Activated CD8-positive, alpha-beta memory T cell treated with anti-CD3 and anti-CD28 coated beads, Interleukin-2, amount 10 ng/mL, durations not matched to agents 7 days and 5 days (primary cell): ENCODE measurements around the gene GPC3. TPM values are rescaled to one million over a fixed set of nuclear protein-coding genes. Genes with fewer than 3 reads are reported as not detected.
"Not testable (repeated sequence)": the region's sequence is repeated elsewhere in the genome, so short reads cannot be mapped to it uniquely, and the experiment has no call there.

ENCODE experiments used
- ATAC-seq: fragments of 150-1000 bp; cut with Tn5 transposase; one replicate; pipeline ENCODE4 v1.10.0; 2021; ENCODE audit warnings: moderate library complexity
- CTCF ChIA-PET: fragments of 350-600 bp; sonication (Branson Sonifier 250); formaldehyde crosslinking; loops from one replicate; lab custom pipeline; 2021; ENCODE audit warnings: antibody characterized with exemption; lab: Charles Lee
- DNase-seq: peaks from one replicate; pipeline ENCODE4 v3.0.0-alpha.2; 2020
- H3K27ac Mint-ChIP-seq: one replicate; pipeline ENCODE4 v1.8.0; 2021; ENCODE audit warnings: mild to moderate bottlenecking, mixed read lengths
- H3K27me3 Mint-ChIP-seq: one replicate; pipeline ENCODE4 v1.8.0; 2021; ENCODE audit warnings: mixed read lengths
- H3K36me3 Mint-ChIP-seq: one replicate; pipeline ENCODE4 v1.8.0; 2021; ENCODE audit warnings: mild to moderate bottlenecking, mixed read lengths
- H3K4me1 Mint-ChIP-seq: one replicate; pipeline ENCODE4 v1.8.0; 2021; ENCODE audit warnings: mixed read lengths
- H3K4me3 Mint-ChIP-seq: one replicate; pipeline ENCODE4 v1.8.0; 2021; ENCODE audit warnings: mild to moderate bottlenecking, moderate library complexity, mixed read lengths
- H3K9me3 Mint-ChIP-seq: one replicate; pipeline ENCODE4 v1.8.0; 2022; ENCODE audit warnings: low read depth, mixed read lengths
- total RNA-seq, 2 experiments: library from RNA; stranded (reverse); gene quantifications; one replicate each; pipeline ENCODE4 v1.2.3, GENCODE V29; 2021

The GPC3 gene
- total RNA-seq, 2 experiments from 2014 or later: not detected

DNA sequence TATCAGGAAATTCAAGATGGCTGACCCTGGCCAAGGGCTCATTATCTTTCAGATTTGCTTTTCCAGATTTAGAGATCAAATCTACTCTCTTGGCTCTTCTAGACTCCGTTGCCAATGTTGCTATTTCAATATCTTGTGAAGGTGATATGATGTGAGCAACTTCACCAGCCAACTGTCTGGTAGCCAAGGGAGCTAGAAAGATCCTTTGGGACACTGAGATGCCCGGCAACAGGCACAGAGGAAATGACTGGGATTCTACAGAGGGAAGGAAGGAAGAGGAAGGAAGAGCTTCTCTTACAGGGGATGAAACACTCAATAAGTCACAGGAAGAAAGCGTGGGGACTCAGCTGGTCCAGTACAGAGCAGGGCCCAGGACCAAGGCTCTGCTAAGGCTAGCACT is 448.3 kb downstream of the GPC3 start:
- H3K27ac Mint-ChIP-seq: no peak overlapping the region
- no peaks in the 10 kb centered on the region for H3K27me3 Mint-ChIP-seq
- no peak for ATAC-seq
- H3K36me3 Mint-ChIP-seq: no peaks in the 10 kb centered on the region
- CTCF ChIA-PET: no interaction called here
- no peaks in the 10 kb centered on the region for H3K4me1 Mint-ChIP-seq
- no peaks in the 10 kb centered on the region for H3K9me3 Mint-ChIP-seq
- H3K4me3 Mint-ChIP-seq: no peak overlapping the region
- DNase-seq: no peak

DNA sequence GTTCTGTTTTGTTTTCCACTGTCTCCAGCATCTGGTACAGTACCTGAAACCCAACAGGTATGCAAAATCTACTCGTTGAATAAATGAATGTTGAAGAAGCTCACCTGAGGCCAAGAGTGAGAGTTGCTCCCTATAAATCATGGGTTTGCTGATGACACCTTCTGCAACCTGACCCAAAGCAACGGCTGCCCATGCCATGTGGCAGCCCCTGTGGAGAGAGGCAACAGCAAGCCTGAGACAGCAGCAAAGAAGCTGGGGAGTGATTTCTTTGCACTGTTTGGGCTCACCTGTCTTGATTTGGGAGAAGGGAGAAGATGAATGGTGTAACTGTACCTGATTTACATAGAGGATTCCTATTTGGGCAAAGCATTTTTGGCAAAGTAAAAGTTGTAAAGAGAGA is 450.3 kb downstream of the GPC3 start:
- DNase-seq (no peak), ATAC-seq (no peak)
- Mint-ChIP-seq H3K36me3 (no peaks in the 10 kb centered on the region), H3K27ac (no peak overlapping the region), H3K4me3 (no peak overlapping the region), H3K4me1 (no peaks in the 10 kb centered on the region), H3K27me3 (no peaks in the 10 kb centered on the region), H3K9me3 (no peaks in the 10 kb centered on the region)
- CTCF ChIA-PET: no interaction called here

DNA sequence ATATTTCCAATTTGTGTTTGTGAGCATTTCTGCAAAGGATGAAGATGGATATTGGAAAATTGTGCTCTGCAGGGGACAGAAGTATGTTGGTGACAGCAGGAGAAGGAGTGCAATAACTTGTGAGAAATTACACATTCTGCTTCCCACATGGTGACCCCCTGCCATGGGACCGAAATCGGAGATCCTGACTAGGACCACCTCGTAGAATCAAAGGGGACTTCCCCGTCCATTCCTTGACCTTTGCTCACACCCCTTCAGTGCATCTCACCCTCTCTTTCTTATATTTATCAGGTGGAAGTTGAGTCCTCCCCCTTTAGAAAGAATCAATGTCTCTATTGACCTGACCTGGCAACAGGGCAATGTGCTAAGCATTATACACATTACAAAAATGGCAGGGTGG is 451.2 kb downstream of the GPC3 start:
- CTCF ChIA-PET: no interaction called here
- DNase-seq (no peak), ATAC-seq (no peak)
- Mint-ChIP-seq H3K4me3 (no peak overlapping the region), H3K36me3 (no peaks in the 10 kb centered on the region), H3K27me3 (no peaks in the 10 kb centered on the region), H3K4me1 (no peaks in the 10 kb centered on the region), H3K27ac (no peak overlapping the region), H3K9me3 (no peaks in the 10 kb centered on the region)

DNA sequence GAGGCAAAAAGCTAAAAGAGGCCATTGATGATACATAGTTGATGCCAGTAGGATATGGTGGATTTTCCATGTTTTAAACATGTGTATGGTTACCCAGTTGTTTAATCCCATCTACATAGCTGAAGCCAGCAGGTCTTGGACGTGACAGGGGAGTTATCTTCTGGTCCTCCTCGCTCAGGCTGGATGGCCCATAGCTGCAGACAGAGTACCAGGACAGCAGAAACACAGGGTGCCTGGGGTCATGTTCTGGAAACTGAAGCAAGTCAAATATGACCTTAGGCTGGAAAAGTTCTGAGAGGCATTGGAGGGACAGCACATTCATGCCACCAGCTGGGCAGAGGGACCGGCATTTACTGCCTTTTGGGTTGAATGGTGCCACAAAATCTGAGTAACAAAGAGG is 452.1 kb downstream of the GPC3 start:
- Mint-ChIP-seq H3K9me3 (no peaks in the 10 kb centered on the region), H3K27me3 (no peaks in the 10 kb centered on the region), H3K36me3 (no peaks in the 10 kb centered on the region), H3K27ac (no peak overlapping the region), H3K4me1 (no peaks in the 10 kb centered on the region), H3K4me3 (no peak overlapping the region)
- CTCF ChIA-PET: no interaction called here
- ATAC-seq (no peak), DNase-seq (no peak)

DNA sequence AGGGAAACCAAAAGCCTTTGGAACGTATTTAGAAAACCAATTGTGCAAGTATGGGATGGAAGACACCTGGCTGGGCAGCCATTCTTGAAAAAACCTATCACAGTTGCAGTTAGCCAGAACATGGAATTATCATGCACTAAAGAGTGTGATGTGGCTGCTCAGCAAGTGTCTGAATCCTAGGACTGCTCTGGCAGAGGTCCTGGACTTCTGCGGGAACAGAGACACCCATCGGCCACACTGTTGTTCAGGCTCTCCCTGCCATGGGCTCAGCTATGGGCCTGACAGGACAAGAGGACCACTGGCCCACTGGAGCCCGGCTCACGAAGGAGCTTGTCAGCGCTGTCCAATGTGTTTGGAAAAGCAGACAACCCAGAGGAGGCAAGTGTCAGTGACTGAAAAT is 454.4 kb downstream of the GPC3 start:
- Mint-ChIP-seq H3K4me1 (no peaks in the 10 kb centered on the region), H3K36me3 (no peaks in the 10 kb centered on the region), H3K4me3 (no peak overlapping the region), H3K9me3 (no peaks in the 10 kb centered on the region), H3K27ac (no peak overlapping the region), H3K27me3 (no peaks in the 10 kb centered on the region)
- no peak for ATAC-seq
- CTCF ChIA-PET: no interaction called here
- no peak for DNase-seq

- Mint-ChIP-seq H3K9me3 (no peaks in the 10 kb centered on the region), H3K27ac (no peak overlapping the region), H3K36me3 (no peaks in the 10 kb centered on the region), H3K4me1 (no peaks in the 10 kb centered on the region), H3K27me3 (no peaks in the 10 kb centered on the region), H3K4me3 (no peak overlapping the region)
- CTCF ChIA-PET: no interaction called here
- no peak for ATAC-seq
- DNase-seq: no peak
These were observed 455.8 kb downstream of the GPC3 start for GRCh38 chrX:133529578-133529977.

DNA sequence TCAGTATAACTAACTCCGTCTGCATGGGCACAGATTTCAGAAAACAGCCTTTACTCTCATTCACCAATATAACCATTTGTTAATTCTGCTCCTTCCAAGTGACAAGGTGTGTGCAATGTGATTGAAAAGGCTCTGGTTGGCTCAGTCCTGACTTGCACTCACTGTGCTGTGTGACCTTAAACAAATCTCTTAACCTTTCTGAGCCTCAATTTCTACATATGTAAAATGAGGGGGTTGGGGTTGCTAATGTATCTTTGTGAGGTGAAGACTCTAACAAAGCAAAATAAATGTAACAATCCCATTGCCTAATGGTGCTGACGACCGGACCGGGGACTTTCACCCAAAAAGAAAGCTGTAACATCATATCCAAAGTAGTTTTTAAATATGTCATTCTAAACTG is 457.6 kb downstream of the GPC3 start:
- Mint-ChIP-seq H3K4me3 (no peak overlapping the region), H3K27me3 (no peaks in the 10 kb centered on the region), H3K27ac (no peak overlapping the region), H3K36me3 (no peaks in the 10 kb centered on the region), H3K9me3 (no peaks in the 10 kb centered on the region), H3K4me1 (no peaks in the 10 kb centered on the region)
- CTCF ChIA-PET: no interaction called here
- ATAC-seq (no peak), DNase-seq (no peak)

DNA sequence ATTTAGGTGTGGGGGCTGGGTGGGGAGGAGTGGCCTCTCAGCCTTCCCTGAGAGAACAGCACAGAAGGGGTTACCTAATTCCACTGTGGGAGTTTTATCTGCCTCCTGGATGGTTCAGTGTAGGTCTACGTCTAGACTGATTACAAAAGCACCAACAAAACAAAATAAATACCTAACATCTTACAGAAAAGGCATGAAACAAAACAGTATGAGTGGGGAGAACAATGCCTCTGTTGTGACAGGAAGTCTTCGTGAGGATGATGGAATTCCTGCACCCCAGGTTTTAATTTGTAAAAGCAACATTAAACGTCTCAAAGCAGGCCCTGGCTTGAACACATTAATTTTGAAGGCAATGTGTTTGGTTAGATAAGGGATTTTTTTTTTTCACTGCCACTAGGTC is 458.0 kb downstream of the GPC3 start:
- CTCF ChIA-PET: no interaction called here
- Mint-ChIP-seq H3K27me3 (no peaks in the 10 kb centered on the region), H3K4me1 (no peaks in the 10 kb centered on the region), H3K4me3 (no peak overlapping the region), H3K27ac (no peak overlapping the region), H3K36me3 (no peaks in the 10 kb centered on the region), H3K9me3 (no peaks in the 10 kb centered on the region)
- DNase-seq (no peak), ATAC-seq (no peak)

GRCh38 chrX:133526773-133527172 is 458.6 kb downstream of the GPC3 start:
- H3K4me3 Mint-ChIP-seq, H3K36me3 Mint-ChIP-seq, CTCF ChIA-PET, DNase-seq, H3K9me3 Mint-ChIP-seq, H3K27ac Mint-ChIP-seq, H3K27me3 Mint-ChIP-seq, ATAC-seq, H3K4me1 Mint-ChIP-seq: not testable (repeated sequence)

DNA sequence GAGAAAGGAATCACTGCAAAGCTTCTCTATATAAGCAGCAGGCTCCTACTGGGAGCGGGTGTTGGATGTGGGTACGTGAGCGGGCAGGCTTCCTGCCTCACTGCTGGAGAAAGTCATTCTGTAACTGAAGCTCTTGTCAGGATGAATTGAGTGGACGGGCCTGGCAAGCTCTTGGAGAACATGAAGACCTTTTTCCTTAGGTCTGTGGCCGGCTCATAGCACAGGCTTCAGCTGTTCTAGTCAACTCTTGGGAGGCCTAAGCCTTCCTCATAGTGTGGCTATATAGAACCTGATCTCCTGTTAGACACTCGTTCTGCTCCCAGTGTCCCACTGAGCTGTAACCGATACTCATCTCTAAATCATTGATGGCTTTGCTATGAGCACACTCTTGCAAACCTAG is 461.9 kb downstream of the GPC3 start:
- H3K36me3 Mint-ChIP-seq: no peaks in the 10 kb centered on the region
- H3K9me3 Mint-ChIP-seq: no peaks in the 10 kb centered on the region
- DNase-seq (no peak), ATAC-seq (no peak)
- H3K27me3 Mint-ChIP-seq: no peaks in the 10 kb centered on the region
- no peak overlapping the region for H3K27ac Mint-ChIP-seq
- CTCF ChIA-PET: no interaction called here
- H3K4me1 Mint-ChIP-seq: no peaks in the 10 kb centered on the region
- no peak overlapping the region for H3K4me3 Mint-ChIP-seq

GRCh38 chrX:133523081-133523487 is 462.3 kb downstream of the GPC3 start:
- Mint-ChIP-seq H3K4me1 (no peaks in the 10 kb centered on the region), H3K9me3 (no peaks in the 10 kb centered on the region), H3K27ac (no peak overlapping the region), H3K36me3 (no peaks in the 10 kb centered on the region), H3K27me3 (no peaks in the 10 kb centered on the region), H3K4me3 (no peak overlapping the region)
- CTCF ChIA-PET: no interaction called here
- ATAC-seq (no peak), DNase-seq (no peak)

- H3K27me3 Mint-ChIP-seq: no peaks in the 10 kb centered on the region
- H3K4me1 Mint-ChIP-seq: no peaks in the 10 kb centered on the region
- H3K9me3 Mint-ChIP-seq: no peaks in the 10 kb centered on the region
- H3K27ac Mint-ChIP-seq: no peak overlapping the region
- ATAC-seq (no peak), DNase-seq (no peak)
- CTCF ChIA-PET: no interaction called here
- no peaks in the 10 kb centered on the region for H3K36me3 Mint-ChIP-seq
- H3K4me3 Mint-ChIP-seq: no peak overlapping the region
These were observed 468.7 kb downstream of the GPC3 start for GRCh38 chrX:133516686-133517085.

- Mint-ChIP-seq H3K27me3 (no peaks in the 10 kb centered on the region), H3K4me1 (no peaks in the 10 kb centered on the region), H3K4me3 (no peak overlapping the region), H3K36me3 (no peaks in the 10 kb centered on the region), H3K9me3 (no peaks in the 10 kb centered on the region), H3K27ac (no peak overlapping the region)
- ATAC-seq (no peak), DNase-seq (no peak)
- CTCF ChIA-PET: no interaction called here
These were observed 470.9 kb downstream of the GPC3 start for GRCh38 chrX:133514486-133514885.

DNA sequence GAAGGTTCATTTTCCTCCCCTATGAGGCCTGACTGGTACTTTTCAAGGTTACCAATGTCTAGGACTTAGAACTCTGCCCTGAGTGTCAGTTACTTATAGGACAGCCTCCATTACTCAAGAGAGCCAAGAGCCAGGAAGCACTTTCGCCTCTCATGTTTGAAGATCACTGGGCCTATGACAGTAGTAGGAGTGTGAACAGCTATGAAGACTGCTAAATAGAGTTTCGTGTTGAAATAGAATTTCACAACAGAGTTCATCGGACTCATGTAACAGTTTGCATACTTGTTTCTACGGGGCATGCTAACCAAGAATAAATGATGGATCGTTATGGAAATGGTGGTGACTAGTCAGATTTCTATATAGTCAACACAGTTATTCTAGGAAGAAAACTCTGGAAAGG is 472.3 kb downstream of the GPC3 start:
- H3K36me3 Mint-ChIP-seq: no peaks in the 10 kb centered on the region
- no peaks in the 10 kb centered on the region for H3K4me1 Mint-ChIP-seq
- H3K27me3 Mint-ChIP-seq: no peaks in the 10 kb centered on the region
- no peaks in the 10 kb centered on the region for H3K9me3 Mint-ChIP-seq
- DNase-seq: no peak
- ATAC-seq: no peak
- CTCF ChIA-PET: no interaction called here
- no peak overlapping the region for H3K4me3 Mint-ChIP-seq
- no peak overlapping the region for H3K27ac Mint-ChIP-seq

DNA sequence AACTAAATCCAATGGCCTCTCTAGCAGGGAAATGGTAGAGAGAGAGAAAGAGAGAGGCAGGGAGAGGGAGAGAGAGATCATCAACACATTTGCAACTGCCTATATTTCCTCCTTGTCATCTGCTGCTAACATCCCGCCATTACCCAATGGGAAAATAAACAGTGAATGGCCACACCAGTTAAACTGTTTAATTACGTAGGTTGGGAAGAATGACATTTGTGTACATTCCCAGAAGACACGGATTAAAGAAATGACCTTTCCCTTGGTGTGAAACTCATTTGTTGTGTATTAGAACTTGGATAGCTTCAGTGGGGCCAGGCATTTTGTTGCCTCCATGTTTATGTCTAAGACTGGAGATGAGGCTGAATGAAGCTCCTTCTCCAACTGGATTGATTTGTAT is 474.4 kb downstream of the GPC3 start:
- no peak for ATAC-seq
- Mint-ChIP-seq H3K36me3 (no peaks in the 10 kb centered on the region), H3K4me1 (no peaks in the 10 kb centered on the region), H3K27ac (no peak overlapping the region), H3K4me3 (no peak overlapping the region), H3K9me3 (no peaks in the 10 kb centered on the region), H3K27me3 (no peaks in the 10 kb centered on the region)
- CTCF ChIA-PET: no interaction called here
- no peak for DNase-seq
